Liver (tissue), 9 donors: ENCODE data around the gene DCLK3. TPM values are rescaled to one million over a fixed set of nuclear protein-coding genes. Genes with fewer than 3 reads are reported as not detected.

Source experiments
- DNase-seq: peaks from one replicate; pipeline ENCODE4 v3.0.0-alpha.2; 2017; ENCODE audit warnings: low spot score
- H3K27ac ChIP-seq, 2 donors: one replicate each; pipeline ENCODE4 v1.7.0; 2013; ENCODE audit warnings: inconsistent platforms in 2 of 2, low read length in 2 of 2, control low read depth in 1 of 2, low read depth in 1 of 2, mild to moderate bottlenecking in 1 of 2
- H3K27me3 ChIP-seq, 4 donors: one replicate each; pipeline versions ENCODE4 v1.6.1 to v1.7.0; 2013; ENCODE audit warnings: low read length in 3 of 4, inconsistent platforms in 1 of 4, mild to moderate bottlenecking in 1 of 4, moderate library complexity in 1 of 4; ENCODE audit not compliant: control insufficient read depth in 4 of 4, insufficient read depth in 4 of 4
- H3K36me3 ChIP-seq, 4 donors: one replicate each; pipeline versions ENCODE4 v1.6.1 to v1.7.0; 2013; ENCODE audit warnings: low read length in 3 of 4, mild to moderate bottlenecking in 3 of 4, low read depth in 1 of 4, moderate library complexity in 1 of 4; ENCODE audit not compliant: control insufficient read depth in 4 of 4, insufficient read depth in 3 of 4
- H3K4me1 ChIP-seq, 4 donors: one replicate each; pipeline versions ENCODE4 v1.6.1 to v1.7.0; 2013; ENCODE audit warnings: low read length in 3 of 4, mild to moderate bottlenecking in 3 of 4, moderate library complexity in 1 of 4; ENCODE audit not compliant: control insufficient read depth in 4 of 4, insufficient read depth in 4 of 4
- H3K4me3 ChIP-seq, 3 donors: one replicate each; pipeline versions ENCODE4 v1.6.1 to v1.7.0; 2013; ENCODE audit warnings: low read length in 3 of 3, control low read depth in 1 of 3, low read depth in 1 of 3, mild to moderate bottlenecking in 1 of 3
- H3K9ac ChIP-seq, 2 donors: one replicate each; pipeline ENCODE4 v1.7.0; 2013; ENCODE audit warnings: low read length in 2 of 2, mild to moderate bottlenecking in 2 of 2, moderate library complexity in 2 of 2, control low read depth in 1 of 2, low read depth in 1 of 2
- H3K9me3 ChIP-seq, 4 donors: one replicate each; pipeline versions ENCODE4 v1.6.1 to v1.7.0; 2013; ENCODE audit warnings: low read length in 3 of 4; ENCODE audit not compliant: control insufficient read depth in 4 of 4
- ATF3 ChIP-seq: IDR thresholded peaks from 2 replicates; pipeline ENCODE4 v1.6.1; 2016; ENCODE audit warnings: antibody characterized with exemption
- CTCF ChIP-seq: fragments of 150-350 bp; IDR thresholded peaks from 2 replicates; pipeline ENCODE4 v1.5.1; 2017; ENCODE audit warnings: improper control_type of control experiment, low read depth, low read length; ENCODE audit not compliant: missing input control
- EGR1 ChIP-seq, 2 donors: IDR thresholded peaks; 2 replicates each; pipeline ENCODE4 v1.6.1; 2016 to 2018; ENCODE audit warnings: antibody characterized with exemption in 2 of 2, low read depth in 2 of 2
- FOXA1 ChIP-seq: IDR thresholded peaks from 2 replicates; pipeline ENCODE4 v1.6.1; 2016; ENCODE audit warnings: antibody characterized with exemption
- FOXA2 ChIP-seq: IDR thresholded peaks from 2 replicates; pipeline ENCODE4 v1.6.1; 2016; ENCODE audit warnings: antibody characterized with exemption
- GABPA ChIP-seq, 2 donors: IDR thresholded peaks in 1 of 2; conservative IDR thresholded peaks in 1 of 2; 2 replicates each; pipeline ENCODE4 v1.6.1; 2016; ENCODE audit warnings: antibody characterized with exemption in 2 of 2, mild to moderate bottlenecking in 1 of 2, moderate library complexity in 1 of 2
- HNF4A ChIP-seq, 2 donors: conservative IDR thresholded peaks; 2 replicates each; pipeline ENCODE4 v1.6.1; 2016; ENCODE audit warnings: antibody characterized with exemption in 2 of 2, mild to moderate bottlenecking in 2 of 2
- HNF4G ChIP-seq: IDR thresholded peaks from 2 replicates; pipeline ENCODE4 v1.6.1; 2016; ENCODE audit warnings: antibody characterized with exemption
- JUND ChIP-seq, 2 donors: IDR thresholded peaks; 2 replicates each; pipeline ENCODE4 v1.6.1; 2016; ENCODE audit warnings: antibody characterized with exemption in 2 of 2
- MAX ChIP-seq: IDR thresholded peaks from 2 replicates; pipeline ENCODE4 v1.6.1; 2016; ENCODE audit warnings: antibody characterized with exemption
- NR2F2 ChIP-seq: IDR thresholded peaks from 2 replicates; pipeline ENCODE4 v1.6.1; 2016; ENCODE audit warnings: antibody characterized with exemption
- RAD21 ChIP-seq, 2 donors: IDR thresholded peaks; 2 replicates each; pipeline ENCODE4 v1.6.1; 2016; ENCODE audit warnings: antibody characterized with exemption in 2 of 2, mild to moderate bottlenecking in 2 of 2
- RXRA ChIP-seq, 2 donors: IDR thresholded peaks; 2 replicates each; pipeline ENCODE4 v1.6.1; 2017 to 2018; ENCODE audit warnings: antibody characterized with exemption in 2 of 2, mild to moderate bottlenecking in 1 of 2
- SP1 ChIP-seq: IDR thresholded peaks from 2 replicates; pipeline ENCODE4 v1.6.1; 2018; ENCODE audit warnings: antibody characterized with exemption, mild to moderate bottlenecking
- TAF1 ChIP-seq: conservative IDR thresholded peaks from 2 replicates; pipeline ENCODE4 v1.6.1; 2016; ENCODE audit warnings: antibody characterized with exemption, mild to moderate bottlenecking
- YY1 ChIP-seq: IDR thresholded peaks from 2 replicates; pipeline ENCODE4 v1.6.1; 2016; ENCODE audit warnings: antibody characterized with exemption, mild to moderate bottlenecking
- ZBTB33 ChIP-seq: IDR thresholded peaks from 2 replicates; pipeline ENCODE4 v1.6.1; 2016; ENCODE audit warnings: antibody characterized with exemption
- WGBS: extraction: QIAGEN DNeasy Blood & Tissue Kit; methylation state at CpG from one replicate; pipeline ENCODE4 v1.1.7; 2013; 5-methylcytosine and 5-hydroxymethylcytosine counted together
- polyA plus RNA-seq, 2 donors: library from polyadenylated mRNA; stranded (reverse) in 1 of 2; unstranded in 1 of 2; fragments of 200-250 nt in 1 of 2; fragments of >200 nt in 1 of 2; fragmentation: Nextera tagmentation in 1 of 2; extraction: Ambion mirVana in 1 of 2; gene quantifications; one replicate each; pipeline versions ENCODE4 v1.2.1 to v1.2.3, GENCODE V29; 2013 to 2015
- total RNA-seq, 2 donors: library from RNA; depleted of rRNA; stranded (reverse); fragments of >200 nt; gene quantifications; one replicate each; pipeline ENCODE4 v1.2.3, GENCODE V29; 2014
- TF ChIP-seq, protein P1 (sequence below): IDR thresholded peaks from 2 replicates; pipeline ENCODE4 v1.6.1; 2016; ENCODE audit warnings: antibody characterized with exemption, mild to moderate bottlenecking
- donor health status: healthy.
- donor health status: healthy.
- donor health status: healthy.
- donor health status: healthy.
- donor health status: healthy.

DCLK3 gene
- total and polyA plus RNA-seq, 4 donors, result 0.01 to 0.14 (median 0.07) TPM

- TF ChIP-seq CTCF, result no peak
- TF ChIP-seq NR2F2, result no peak
- TF ChIP-seq ATF3, result no peak
These were observed 32.5 kb upstream of the DCLK3 start (continued) for GRCh38 chr3:36796881-36797280.

DNA sequence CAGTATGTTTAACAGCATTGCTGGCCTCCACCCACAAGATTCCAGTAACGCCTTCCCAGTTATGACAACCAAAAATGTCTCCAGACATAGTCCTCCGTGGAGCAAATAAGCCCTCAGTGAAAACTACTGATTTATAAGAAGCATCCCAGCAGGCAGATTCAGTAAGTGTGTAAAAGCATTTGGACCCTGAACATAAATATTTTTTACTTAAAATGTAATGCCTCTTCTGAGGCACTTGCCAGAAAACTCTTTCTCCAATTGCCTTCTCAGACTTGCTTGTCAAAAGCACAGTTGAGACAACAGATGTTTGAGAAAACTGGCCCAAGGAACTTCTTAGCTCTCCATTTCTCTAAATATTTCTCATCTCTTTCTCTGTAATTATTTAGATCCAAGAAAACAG is 31.8 kb upstream of the DCLK3 start:
- H3K27me3 ChIP-seq, result no peaks in the 10 kb centered on the region
- TF ChIP-seq TAF1, result no peak

GRCh38 chr3:36795622-36796021 is 31.3 kb upstream of the DCLK3 start:
- Histone ChIP-seq H3K36me3 (no peaks in the 10 kb centered on the region), H3K9ac (no peak overlapping the region), H3K4me3 (no peak overlapping the region), H3K27ac (no peak overlapping the region), H3K4me1 (no peaks in the 10 kb centered on the region), H3K9me3 (no peaks in the 10 kb centered on the region), H3K27me3 (no peaks in the 10 kb centered on the region)
- 75% methylated on average over 1 of the region's 1 CpG for WGBS
- TF ChIP-seq MAX (no peak), TAF1 (no peak), GABPA (IDR thresholded peaks at IDR 0.05 in 1 of 2, conservative IDR thresholded peaks at IDR 0.05 in 1 of 2) (no peak), RXRA (IDR thresholded peaks at IDR 0.05) (no peak), CTCF (no peak), FOXA1 (no peak), ZBTB33 (no peak), HNF4G (no peak), EGR1 (IDR thresholded peaks at IDR 0.05; ENCODE audit: low read depth in 2 of 2) (no peak), SP1 (no peak), YY1 (no peak), NR2F2 (no peak), FOXA2 (no peak), JUND (IDR thresholded peaks at IDR 0.05) (no peak), HNF4A (conservative IDR thresholded peaks at IDR 0.05) (no peak), RAD21 (IDR thresholded peaks at IDR 0.05) (no peak)
- TF ChIP-seq, protein P1, sequence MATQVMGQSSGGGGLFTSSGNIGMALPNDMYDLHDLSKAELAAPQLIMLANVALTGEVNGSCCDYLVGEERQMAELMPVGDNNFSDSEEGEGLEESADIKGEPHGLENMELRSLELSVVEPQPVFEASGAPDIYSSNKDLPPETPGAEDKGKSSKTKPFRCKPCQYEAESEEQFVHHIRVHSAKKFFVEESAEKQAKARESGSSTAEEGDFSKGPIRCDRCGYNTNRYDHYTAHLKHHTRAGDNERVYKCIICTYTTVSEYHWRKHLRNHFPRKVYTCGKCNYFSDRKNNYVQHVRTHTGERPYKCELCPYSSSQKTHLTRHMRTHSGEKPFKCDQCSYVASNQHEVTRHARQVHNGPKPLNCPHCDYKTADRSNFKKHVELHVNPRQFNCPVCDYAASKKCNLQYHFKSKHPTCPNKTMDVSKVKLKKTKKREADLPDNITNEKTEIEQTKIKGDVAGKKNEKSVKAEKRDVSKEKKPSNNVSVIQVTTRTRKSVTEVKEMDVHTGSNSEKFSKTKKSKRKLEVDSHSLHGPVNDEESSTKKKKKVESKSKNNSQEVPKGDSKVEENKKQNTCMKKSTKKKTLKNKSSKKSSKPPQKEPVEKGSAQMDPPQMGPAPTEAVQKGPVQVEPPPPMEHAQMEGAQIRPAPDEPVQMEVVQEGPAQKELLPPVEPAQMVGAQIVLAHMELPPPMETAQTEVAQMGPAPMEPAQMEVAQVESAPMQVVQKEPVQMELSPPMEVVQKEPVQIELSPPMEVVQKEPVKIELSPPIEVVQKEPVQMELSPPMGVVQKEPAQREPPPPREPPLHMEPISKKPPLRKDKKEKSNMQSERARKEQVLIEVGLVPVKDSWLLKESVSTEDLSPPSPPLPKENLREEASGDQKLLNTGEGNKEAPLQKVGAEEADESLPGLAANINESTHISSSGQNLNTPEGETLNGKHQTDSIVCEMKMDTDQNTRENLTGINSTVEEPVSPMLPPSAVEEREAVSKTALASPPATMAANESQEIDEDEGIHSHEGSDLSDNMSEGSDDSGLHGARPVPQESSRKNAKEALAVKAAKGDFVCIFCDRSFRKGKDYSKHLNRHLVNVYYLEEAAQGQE, result no peak
- DNase-seq, result no peak

More for the DNA sequence above, 31.8 kb upstream of the DCLK3 start:
- no peak for DNase-seq
- no peaks in the 10 kb centered on the region for H3K9me3 ChIP-seq
- H3K27ac ChIP-seq, result no peak overlapping the region
- WGBS, result 87% methylated on average over 2 of the region's 2 CpGs
- H3K9ac ChIP-seq, result no peak overlapping the region
- H3K4me1 ChIP-seq, result no peaks in the 10 kb centered on the region
- no peaks in the 10 kb centered on the region for H3K36me3 ChIP-seq
- H3K4me3 ChIP-seq, result no peak overlapping the region
